DMS114 treated with DMSO at 0.1 percent for 48 hours (cell line): ENCODE measurements around the gene LMAN1L.

Experiments used
- DNase-seq: peaks from one replicate; lab custom pipeline; 2025; ENCODE audit not compliant: unreplicated experiment; lab: John Stamatoyannopoulos, UW

LMAN1L gene

DNA sequence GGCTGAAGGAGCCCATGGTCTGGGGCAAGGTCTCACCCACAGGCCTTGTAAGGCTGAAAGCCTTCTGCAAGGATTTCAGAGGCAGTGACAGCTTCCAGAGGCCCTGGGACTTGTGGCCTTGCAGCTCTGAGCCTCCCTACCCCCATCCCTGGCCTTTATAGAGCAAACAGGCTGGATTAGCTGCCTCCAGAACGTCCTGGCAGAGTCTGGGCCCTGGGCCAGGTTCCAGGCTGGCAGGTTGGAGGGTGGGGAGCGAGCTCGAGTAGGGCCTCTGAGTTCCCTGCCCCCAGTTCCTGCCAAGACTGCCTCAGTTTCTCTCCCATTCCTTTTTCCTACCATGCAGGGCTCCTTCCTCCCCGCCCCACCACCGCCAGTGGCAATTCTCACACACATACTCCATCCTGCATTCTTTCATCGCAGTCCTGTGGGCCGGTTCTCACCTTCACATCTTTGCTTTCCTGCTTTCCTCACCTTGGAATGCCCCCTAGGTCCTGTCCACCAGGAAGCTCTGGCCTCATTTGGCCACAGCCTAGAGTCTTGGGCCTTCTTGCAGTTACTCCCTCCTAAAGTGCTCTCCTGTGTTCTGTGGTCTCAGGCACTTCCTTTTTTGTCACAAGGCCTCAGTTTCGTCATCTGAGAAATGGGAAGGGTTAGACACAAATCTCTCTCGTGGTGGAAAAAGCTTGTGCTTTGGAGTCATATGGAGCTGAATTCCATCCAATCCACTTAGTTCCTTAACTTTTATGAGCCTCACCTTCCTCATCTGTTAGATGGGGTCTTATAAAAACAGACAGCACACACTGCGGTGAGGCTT lies 2.7 kb downstream of the LMAN1L start:
- no peak for DNase-seq

GRCh38 chr15:74815961-74816360 lies 3.3 kb downstream of the LMAN1L start:
- DNase-seq: no peak

GRCh38 chr15:74816624-74817369 lies 4.2 kb downstream of the LMAN1L start:
- no peak for DNase-seq

DNA sequence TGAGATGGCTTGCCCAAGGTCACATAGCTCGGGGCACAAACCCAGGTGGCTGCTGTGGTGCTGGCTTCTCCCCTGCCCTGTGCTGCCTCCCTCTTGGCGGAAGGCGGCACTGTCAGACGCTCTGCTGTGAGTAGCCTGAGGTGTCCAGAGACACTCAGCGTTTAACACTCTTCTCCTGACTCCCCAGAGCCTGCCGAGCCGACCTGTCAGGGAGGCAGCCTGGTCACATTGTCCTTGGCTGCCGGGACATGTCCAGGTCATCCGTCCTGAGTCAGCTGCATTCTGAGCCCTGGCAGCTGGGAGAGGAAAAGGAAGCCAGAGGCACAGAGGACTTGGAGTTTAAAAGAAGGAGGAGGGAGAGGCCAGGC lies 4.7 kb downstream of the LMAN1L start:
- DNase-seq: no peak

DNA sequence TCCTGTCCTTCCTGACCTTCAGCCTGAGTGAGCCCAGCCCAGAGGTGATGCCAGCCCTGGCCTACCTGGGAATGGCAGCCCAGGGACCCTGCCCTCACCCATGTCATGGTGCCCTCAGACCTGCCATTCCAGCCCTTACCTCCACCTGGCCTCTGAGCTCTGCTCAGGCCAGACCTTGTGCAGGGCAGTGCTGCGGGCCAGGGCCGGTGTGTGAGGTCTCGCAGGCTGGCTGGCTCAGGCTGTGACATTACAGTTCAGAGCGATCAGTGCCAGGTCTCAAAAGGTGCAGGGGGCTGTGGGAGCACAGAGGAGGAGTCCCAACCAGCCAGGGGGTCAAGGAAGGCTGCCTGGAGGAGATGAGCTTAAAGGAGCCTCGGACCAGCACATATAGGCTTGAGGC lies 7.4 kb downstream of the LMAN1L start:
- no peak for DNase-seq

- no peak for DNase-seq
These were observed 8.6 kb downstream of the LMAN1L start for GRCh38 chr15:74821091-74821789.

DNA sequence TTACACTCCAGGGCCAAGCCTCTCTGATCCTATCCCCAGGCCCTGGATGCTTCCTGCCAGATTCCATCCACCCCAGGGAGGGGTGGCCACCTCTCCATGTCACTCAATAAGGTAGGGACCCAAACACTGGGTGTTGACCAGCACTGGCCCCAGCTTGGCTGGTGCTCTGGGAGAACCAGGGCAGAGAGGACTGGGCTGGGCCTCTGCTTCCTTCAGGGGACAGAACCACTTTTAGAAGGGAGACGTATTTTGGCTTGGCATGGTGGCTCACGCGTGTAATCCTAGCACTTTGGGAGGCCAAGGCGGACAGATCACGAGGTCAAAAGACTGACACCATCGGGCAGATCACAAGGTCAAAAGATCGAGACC lies 9.1 kb downstream of the LMAN1L start:
- no peak for DNase-seq

DNA sequence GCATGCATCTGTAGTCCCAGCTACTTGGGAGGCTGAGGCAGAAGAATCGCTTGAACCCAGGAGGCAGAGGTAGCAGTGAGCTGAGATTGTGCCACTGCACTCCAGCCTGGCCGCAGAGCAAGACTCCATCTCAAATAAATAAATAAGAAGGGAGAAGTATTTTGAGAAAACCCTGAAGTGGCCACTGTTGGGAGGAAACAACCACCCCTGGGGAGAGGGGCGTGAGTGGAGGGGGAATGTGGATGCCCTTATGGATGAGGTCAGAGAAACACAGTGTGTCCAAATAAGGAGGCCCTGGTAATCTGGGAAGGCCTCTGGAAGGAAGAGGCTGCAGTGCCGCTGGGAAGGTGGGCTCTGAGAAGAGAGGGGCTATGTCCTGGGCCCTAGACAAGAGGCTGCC lies 9.6 kb downstream of the LMAN1L start:
- no peak for DNase-seq

DNA sequence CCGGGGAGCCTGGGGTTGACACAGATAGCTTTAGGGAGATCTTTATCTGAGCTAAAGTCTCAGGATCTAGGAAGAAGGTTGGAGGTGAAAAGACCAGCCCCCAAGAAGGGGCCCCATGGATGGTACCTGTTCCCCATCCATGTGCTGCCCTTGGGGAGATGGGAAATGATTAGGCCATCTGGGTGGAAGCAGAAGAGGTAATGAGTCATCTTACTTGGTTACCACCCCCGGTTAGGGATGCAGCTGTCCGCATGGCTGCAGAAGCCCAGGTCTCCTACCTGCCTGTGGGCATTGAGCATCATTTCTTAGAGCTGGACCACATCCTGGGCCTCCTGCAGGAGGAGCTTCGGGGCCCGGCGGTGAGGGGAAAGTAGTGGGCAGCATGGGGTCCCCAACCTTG lies 10.7 kb downstream of the LMAN1L start:
- no peak for DNase-seq

GRCh38 chr15:74824976-74825375 lies 12.3 kb downstream of the LMAN1L start:
- DNase-seq: no peak

GRCh38 chr15:74825866-74826265 lies 13.2 kb downstream of the LMAN1L start:
- no peak for DNase-seq

- no peak for DNase-seq
These were observed 13.8 kb downstream of the LMAN1L start, which contains the start of gene CPLX3 for GRCh38 chr15:74826364-74826819. TSS of gene CPLX3 (plus strand) at chr15:74826627. CDS start at chr15:74826704, 77 bp downstream.

- DNase-seq: no peak
These were observed 14.3 kb downstream of the LMAN1L start for GRCh38 chr15:74826921-74827320.

DNA sequence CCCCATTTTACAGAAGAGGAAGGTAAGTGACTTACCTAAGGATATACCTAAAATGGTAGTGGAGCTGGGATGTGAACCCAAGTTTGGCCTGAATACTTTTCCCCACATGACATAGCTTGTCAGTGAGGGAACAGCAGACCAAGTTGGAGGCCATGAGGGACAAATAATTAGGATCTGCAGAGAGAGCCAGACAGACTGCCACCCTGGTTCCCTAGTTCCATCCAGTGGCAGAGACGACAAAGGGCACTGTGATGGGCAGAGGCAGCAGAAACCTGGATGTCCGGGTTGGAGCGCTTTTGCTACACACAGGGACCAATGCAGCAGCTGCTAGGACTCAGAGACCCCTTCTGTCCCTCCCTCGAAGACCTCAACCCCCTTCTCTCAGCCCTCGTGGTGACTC lies 15.0 kb downstream of the LMAN1L start:
- DNase-seq: no peak

- no peak for DNase-seq
These were observed 16.2 kb downstream of the LMAN1L start for GRCh38 chr15:74828835-74829234.

DNA sequence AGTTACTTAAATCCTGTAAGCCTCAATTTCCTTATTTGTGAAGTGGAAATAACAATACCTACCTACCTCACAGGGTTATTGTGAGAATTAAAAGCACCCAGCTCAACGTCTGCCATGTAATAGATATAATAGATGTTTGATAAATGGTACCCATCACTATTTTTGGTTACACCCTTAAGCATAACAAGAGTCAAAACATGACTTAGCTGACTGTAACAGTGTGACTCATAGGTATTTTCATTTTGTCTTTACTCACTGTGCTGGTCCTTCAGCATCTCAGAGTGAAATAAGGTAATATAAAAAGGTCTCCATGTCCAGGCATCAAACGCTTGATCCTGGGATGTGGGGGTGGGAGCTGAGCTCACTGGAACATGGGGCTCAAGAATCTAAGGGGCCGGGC lies 16.9 kb downstream of the LMAN1L start:
- DNase-seq: no peak

- DNase-seq: no peak
These were observed 17.4 kb downstream of the LMAN1L start for GRCh38 chr15:74829991-74830390.

DNA sequence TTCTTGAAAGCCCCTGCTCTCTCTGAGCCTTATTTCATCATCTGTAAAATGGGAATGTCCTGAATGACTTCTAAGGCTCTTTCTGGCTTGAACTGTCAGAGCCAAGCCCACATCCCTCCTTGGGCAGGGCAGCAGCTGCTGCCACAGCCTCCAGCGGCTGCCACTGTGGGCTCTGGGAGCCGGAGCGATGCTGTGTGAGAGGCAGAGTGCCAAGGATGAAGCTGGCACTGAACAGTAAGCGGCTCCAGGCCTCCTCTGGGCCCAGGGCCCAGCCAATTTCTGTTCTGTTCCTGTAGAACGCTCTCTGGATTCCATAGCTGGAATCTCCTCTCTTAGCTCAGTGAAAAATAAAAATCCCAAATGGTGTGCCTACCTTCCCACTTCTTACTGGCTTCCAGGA lies 18.2 kb downstream of the LMAN1L start:
- DNase-seq: no peak

- no peak for DNase-seq
These were observed 19.3 kb downstream of the LMAN1L start for GRCh38 chr15:74831813-74832495.

DNA sequence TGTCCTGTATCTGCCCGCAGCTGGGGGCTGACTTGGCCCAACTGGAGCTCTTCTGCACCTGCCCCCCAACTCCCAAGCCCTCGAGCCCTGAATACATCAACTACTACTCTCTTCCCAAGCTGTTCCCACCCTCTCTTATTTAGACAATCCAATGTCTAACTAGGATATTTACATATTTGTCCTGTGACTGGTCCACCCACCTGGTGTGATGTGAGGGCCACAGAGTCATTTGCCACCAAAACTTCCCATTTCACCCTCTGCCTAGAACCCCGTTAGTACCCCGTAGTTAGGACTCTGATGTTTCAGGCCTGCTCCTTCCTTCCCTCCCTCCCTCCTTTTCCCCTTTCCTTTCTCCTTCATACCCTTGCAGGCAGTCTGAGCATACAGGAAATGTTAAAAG lies 20.2 kb downstream of the LMAN1L start:
- no peak for DNase-seq

GRCh38 chr15:74833376-74834107 lies 20.9 kb downstream of the LMAN1L start:
- no peak for DNase-seq
